PC-3 (cell line): ENCODE measurements around the gene RASA2.

Experiments used
- EZH2 ChIP-seq: fragments of 300-600 bp; sonication (generic); IDR thresholded peaks from one replicate; pipeline ENCODE4 v1.6.1; 2017; ENCODE audit warnings: antibody characterized with exemption, mild to moderate bottlenecking, low read length; ENCODE audit not compliant: unreplicated experiment
- EZH2phosphoT487 ChIP-seq: fragments of 300-600 bp; sonication (generic); IDR thresholded peaks from 2 replicates; pipeline ENCODE4 v1.6.1; 2018; ENCODE audit warnings: mild to moderate bottlenecking, antibody characterized with exemption, low read length, borderline replicate concordance
- TF ChIP-seq, protein P1 (sequence below): fragments of 300-600 bp; sonication (generic); conservative IDR thresholded peaks from 2 replicates; pipeline ENCODE4 v1.5.1; 2017; ENCODE audit warnings: antibody characterized with exemption, low read depth, mild to moderate bottlenecking, low read length

DNA sequence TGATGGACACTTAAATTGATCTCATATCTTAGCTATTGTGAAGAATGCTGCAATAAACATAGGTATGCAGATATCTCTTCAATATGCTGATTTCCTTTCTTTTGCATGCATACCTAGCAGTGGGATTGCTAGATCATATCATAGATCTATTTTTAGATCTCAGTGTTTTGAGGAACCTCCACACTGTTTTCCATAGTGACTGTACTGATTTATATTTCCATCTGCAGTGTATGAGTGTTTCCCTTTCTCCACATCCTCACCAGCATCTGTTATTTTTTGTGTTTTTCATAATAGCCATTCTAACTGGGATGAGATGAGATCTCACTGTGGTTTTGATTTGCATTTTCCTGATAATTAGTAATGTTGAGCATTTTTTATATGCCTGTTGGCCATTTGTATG is 17.1 kb upstream of the RASA2 start:
- TF ChIP-seq, protein P1, sequence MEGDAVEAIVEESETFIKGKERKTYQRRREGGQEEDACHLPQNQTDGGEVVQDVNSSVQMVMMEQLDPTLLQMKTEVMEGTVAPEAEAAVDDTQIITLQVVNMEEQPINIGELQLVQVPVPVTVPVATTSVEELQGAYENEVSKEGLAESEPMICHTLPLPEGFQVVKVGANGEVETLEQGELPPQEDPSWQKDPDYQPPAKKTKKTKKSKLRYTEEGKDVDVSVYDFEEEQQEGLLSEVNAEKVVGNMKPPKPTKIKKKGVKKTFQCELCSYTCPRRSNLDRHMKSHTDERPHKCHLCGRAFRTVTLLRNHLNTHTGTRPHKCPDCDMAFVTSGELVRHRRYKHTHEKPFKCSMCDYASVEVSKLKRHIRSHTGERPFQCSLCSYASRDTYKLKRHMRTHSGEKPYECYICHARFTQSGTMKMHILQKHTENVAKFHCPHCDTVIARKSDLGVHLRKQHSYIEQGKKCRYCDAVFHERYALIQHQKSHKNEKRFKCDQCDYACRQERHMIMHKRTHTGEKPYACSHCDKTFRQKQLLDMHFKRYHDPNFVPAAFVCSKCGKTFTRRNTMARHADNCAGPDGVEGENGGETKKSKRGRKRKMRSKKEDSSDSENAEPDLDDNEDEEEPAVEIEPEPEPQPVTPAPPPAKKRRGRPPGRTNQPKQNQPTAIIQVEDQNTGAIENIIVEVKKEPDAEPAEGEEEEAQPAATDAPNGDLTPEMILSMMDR, result no peak
- no peak for TF ChIP-seq EZH2
- TF ChIP-seq EZH2phosphoT487, result no peak
